ENCODE results near the gene ENTHD1. TPM values are rescaled to one million over a fixed set of nuclear protein-coding genes. Genes with fewer than 3 reads are reported as not detected.

Gene ENTHD1
- total and polyA plus RNA-seq, 2 of the 8 experiments (the other 6 are each of a cell fraction or from before 2014, with no cell fraction given), result not detected

DNA sequence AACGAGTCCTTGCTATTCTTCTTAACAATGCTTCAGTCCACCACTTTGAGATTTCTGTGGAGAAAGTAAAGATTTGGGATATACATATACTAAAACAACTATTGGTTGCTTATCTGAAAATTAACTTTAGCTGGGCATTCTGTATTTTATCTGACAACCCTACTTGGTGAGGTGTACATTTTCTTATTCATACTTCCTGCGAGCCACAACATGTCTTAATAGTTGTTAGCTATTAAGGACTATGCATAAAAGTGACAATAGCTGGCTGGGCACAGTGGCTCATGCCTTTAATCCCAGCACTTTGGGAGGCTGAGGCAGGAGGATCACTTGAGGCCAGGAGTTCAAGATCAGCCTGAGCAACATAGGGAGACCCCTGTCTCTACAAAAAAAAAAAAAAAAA is 38.6 kb upstream of the ENTHD1 start:
- no peaks in the 10 kb centered on the region for H3K79me1 ChIP-seq (ENCODE audit: low read depth, low read length)
- H2BK5ac ChIP-seq (ENCODE audit: low read depth, low read length), result no peak overlapping the region
- FAIRE-seq, result no peak
- no peak overlapping the region for H2AK5ac ChIP-seq (ENCODE audit: low read depth, low read length)
- peaks cover 0 to 2% (median 0%) of the 10 kb centered on the region in 4 experiments; a peak in 1 of 7 replicates for H3K27me3 ChIP-seq (replicated peaks in 1 of 4; ENCODE audit: control insufficient read depth in 3 of 4, extremely low read depth in 1 of 4, insufficient read depth in 3 of 4, low read length in 3 of 4)
- H2BK12ac ChIP-seq (ENCODE audit: low read depth, low read length), result no peak overlapping the region
- H3K23me2 ChIP-seq (ENCODE audit: low read depth, low read length), result no peaks in the 10 kb centered on the region; the same call in 1 of the 2 replicates
- no peaks in the 10 kb centered on the region for H4K20me1 ChIP-seq (replicated peaks in 1 of 2; ENCODE audit: control insufficient read depth in 1 of 2, insufficient read depth in 2 of 2, low read length in 2 of 2)
- no peak overlapping the region for H3K23ac ChIP-seq (ENCODE audit: insufficient read length)
- H3K9me3 ChIP-seq (ENCODE audit: insufficient read depth in 2 of 2, low read depth in 1 of 2, low read length in 1 of 2), result no peaks in the 10 kb centered on the region
- H3K56ac ChIP-seq (replicated peaks; ENCODE audit: insufficient read length, low read depth, low read length), result no peak overlapping the region
- H3K4me3 ChIP-seq (ENCODE audit: extremely low read depth in 1 of 4, insufficient read depth in 2 of 4, low read depth in 3 of 4, low read length in 4 of 4), result no peak overlapping the region
- H3K36me3 ChIP-seq (ENCODE audit: control insufficient read depth in 2 of 4, insufficient read depth in 4 of 4, low read length in 3 of 4), result no peaks in the 10 kb centered on the region
- no peak overlapping the region for H4K5ac ChIP-seq (ENCODE audit: insufficient read length, low read depth, low read length)
- H3K4me2 ChIP-seq (ENCODE audit: insufficient read depth in 1 of 2, low read depth in 2 of 2, low read length in 2 of 2), result no peak overlapping the region
- H2BK15ac ChIP-seq (ENCODE audit: low read length), result no peak overlapping the region
- no peak overlapping the region for H3K4ac ChIP-seq (replicated peaks; ENCODE audit: insufficient read length, low read depth, low read length)
- H2AFZ ChIP-seq (ENCODE audit: low read length), result no peak overlapping the region
- H3K79me2 ChIP-seq (ENCODE audit: control insufficient read depth in 1 of 2, insufficient read depth in 2 of 2, low read length in 2 of 2), result no peaks in the 10 kb centered on the region
- ChIA-PET CTCF (ENCODE audit: partially characterized antibody) (interaction anchor here (0.6 to 4.1 kb wide), 21 partner anchors 10 to 339 kb away, joined by 3 to 110 read pairs (median 6); partner anchors contain the start of gene FAM83F), POLR2A (ENCODE audit: partially characterized antibody) (interaction anchor here (1.4 to 2.0 kb wide), 4 partner anchors 11 to 93 kb away, joined by 3 to 11 read pairs (median 9); no protein-coding TSS in a partner anchor)
- H3K9ac ChIP-seq (replicated peaks in 1 of 4; ENCODE audit: extremely low read depth in 1 of 4, low read depth in 3 of 4, low read length in 3 of 4), result no peak overlapping the region
- no peak overlapping the region for H2BK120ac ChIP-seq (replicated peaks; ENCODE audit: low read depth, low read length)
- H4K91ac ChIP-seq (replicated peaks; ENCODE audit: insufficient read length, low read length), result no peak overlapping the region
- H3K27ac ChIP-seq (ENCODE audit: low read depth, low read length), result no peak overlapping the region
- H4K8ac ChIP-seq (ENCODE audit: extremely low read depth, insufficient read depth, low read length), result no peak overlapping the region
- no peak overlapping the region for H2BK20ac ChIP-seq (ENCODE audit: low read length)
- H3K4me1 ChIP-seq (replicated peaks in 1 of 4; ENCODE audit: control insufficient read depth in 3 of 4, insufficient read depth in 4 of 4, low read length in 3 of 4), result peaks cover 0 to 11% (median 5%) of the 10 kb centered on the region in 4 experiments; a peak in 5 of 7 replicates
- DNase-seq (ENCODE audit: low read depth in 1 of 2, low spot score in 2 of 2), result no peak
- 88% methylated on average over 2 of the region's 2 CpGs; no CpG with 5 or more reads in 1 of the 2 experiments for WGBS, 2 experiments (ENCODE audit: extremely low coverage in 1 of 2, insufficient coverage in 1 of 2, insufficient read length in 1 of 2, insufficient replicate concordance in 2 of 2, low coverage in 1 of 2, low lambda C conversion rate in 2 of 2, missing lambda C conversion rate in 1 of 2)
- no peak overlapping the region for H3K14ac ChIP-seq (ENCODE audit: insufficient read length)
- no peak overlapping the region; the same call in 1 of the 2 replicates for H3K18ac ChIP-seq (ENCODE audit: extremely low read depth, low read length)
- TF ChIP-seq KDM1A (IDR thresholded peaks at IDR 0.05; ENCODE audit: borderline replicate concordance, low read length) (no peak), BRCA1 (IDR thresholded peaks at IDR 0.05; ENCODE audit: low read depth, low read length) (no peak), GTF2F1 (IDR thresholded peaks at IDR 0.05; ENCODE audit: borderline replicate concordance, low read depth, low read length) (no peak), TAF1 (IDR thresholded peaks at IDR 0.05; ENCODE audit: low read depth, low read length) (no peak), GABPA (IDR thresholded peaks at IDR 0.05; ENCODE audit: borderline replicate concordance, insufficient read depth, low read length) (no peak), POLR2AphosphoS5 (IDR thresholded peaks at IDR 0.05; ENCODE audit: low read depth, low read length) (no peak), SUZ12 (IDR thresholded peaks at IDR 0.05; ENCODE audit: low read length) (no peak), TCF12 (IDR thresholded peaks at IDR 0.05; ENCODE audit: low read depth, low read length) (no peak), SP4 (IDR thresholded peaks at IDR 0.05; ENCODE audit: low read length) (no peak), BCL11A (IDR thresholded peaks at IDR 0.05; ENCODE audit: low read depth in 2 of 2, low read length in 2 of 2) (no peak), RBBP5 (IDR thresholded peaks at IDR 0.05; ENCODE audit: borderline replicate concordance, low read depth, low read length) (no peak), SP2 (IDR thresholded peaks at IDR 0.05; ENCODE audit: low read length) (no peak)

Measured in H1 (cell line).